Suprapubic skin (tissue), 4 donors: ENCODE results near the gene PIPOX.

Experiments
- CTCF ChIP-seq, 2 donors: fragments of 200-600 bp in 1 of 2; fragments of 450-650 bp in 1 of 2; sonication (generic) in 1 of 2; IDR thresholded peaks; one replicate each; pipeline ENCODE4 v1.5.1; 2016 to 2019; ENCODE audit warnings: antibody characterized with exemption in 2 of 2, mild to moderate bottlenecking in 1 of 2, moderate library complexity in 1 of 2
- POLR2A ChIP-seq, 2 donors: fragments of 450-650 bp; IDR thresholded peaks; one replicate each; pipeline ENCODE4 v1.6.1; 2017; ENCODE audit warnings: antibody characterized with exemption in 2 of 2, mild to moderate bottlenecking in 2 of 2, moderate library complexity in 2 of 2
- POLR2AphosphoS5 ChIP-seq, 3 donors: sonication (generic); formaldehyde crosslinking; IDR thresholded peaks; one replicate each; pipeline ENCODE4 v1.6.1; 2017; ENCODE audit warnings: antibody characterized with exemption in 3 of 3

- TF ChIP-seq CTCF (IDR thresholded peaks at IDR 0.05) (no peak), POLR2AphosphoS5 (IDR thresholded peaks at IDR 0.05) (no peak), POLR2A (IDR thresholded peaks at IDR 0.05) (no peak)
These were observed 701 bp downstream of the PIPOX start for GRCh38 chr17:29043539-29044145.
